Stimulated activated CD8-positive, alpha-beta memory T cell treated with anti-CD3 and anti-CD28 coated beads, Interleukin-15, amount 100 ng/mL, for 4 hours (primary cell): ENCODE measurements around the gene CEP170B.
A peak's percentile ranks its signal among the peaks of the same experiment; 100 is the strongest.
"Not testable (repeated sequence)": the region's sequence is repeated elsewhere in the genome, so short reads cannot be mapped to it uniquely, and the experiment has no call there.

Source experiments
- DNase-seq, 2 donors: peaks; one replicate each; pipeline ENCODE4 v3.0.0-alpha.2; 2020; ENCODE audit warnings: low read depth in 2 of 2

CEP170B gene

DNA sequence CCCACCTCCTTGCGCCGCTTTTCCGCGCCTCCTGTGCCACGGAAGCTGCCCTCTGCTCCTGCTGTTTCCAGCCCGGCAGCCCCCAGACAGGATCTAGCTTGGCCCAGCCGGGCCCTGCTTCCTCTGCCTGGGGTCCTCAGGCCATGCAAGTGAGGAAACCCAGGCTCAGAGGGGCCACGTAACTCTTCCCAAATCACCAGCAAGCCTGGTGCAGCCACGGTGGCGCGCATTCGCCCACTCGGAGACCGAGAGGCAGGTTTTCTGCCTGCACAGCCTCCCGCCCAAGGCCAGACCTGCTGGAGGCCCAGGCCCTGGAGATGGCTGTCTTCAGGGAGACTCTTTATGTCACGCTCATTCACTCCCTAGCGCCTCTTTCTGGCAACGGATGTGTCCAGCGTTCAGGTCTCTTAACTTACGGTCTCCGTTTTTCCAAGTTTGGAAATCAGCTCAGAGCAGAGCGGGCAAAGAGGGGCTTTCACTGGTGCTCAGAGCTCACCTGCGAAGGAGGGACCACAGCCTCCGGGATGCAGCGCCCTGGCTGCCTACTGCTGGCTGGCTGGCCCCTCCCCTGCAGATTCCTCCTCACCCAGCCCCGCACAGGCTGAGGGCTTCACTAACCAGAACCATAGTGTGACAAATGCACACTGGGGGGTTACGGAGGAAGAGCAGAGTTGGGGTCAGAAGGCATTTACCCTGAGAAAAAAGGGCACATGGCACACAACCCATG lies 20.6 kb upstream of the CEP170B start:
- no peak for DNase-seq

DNA sequence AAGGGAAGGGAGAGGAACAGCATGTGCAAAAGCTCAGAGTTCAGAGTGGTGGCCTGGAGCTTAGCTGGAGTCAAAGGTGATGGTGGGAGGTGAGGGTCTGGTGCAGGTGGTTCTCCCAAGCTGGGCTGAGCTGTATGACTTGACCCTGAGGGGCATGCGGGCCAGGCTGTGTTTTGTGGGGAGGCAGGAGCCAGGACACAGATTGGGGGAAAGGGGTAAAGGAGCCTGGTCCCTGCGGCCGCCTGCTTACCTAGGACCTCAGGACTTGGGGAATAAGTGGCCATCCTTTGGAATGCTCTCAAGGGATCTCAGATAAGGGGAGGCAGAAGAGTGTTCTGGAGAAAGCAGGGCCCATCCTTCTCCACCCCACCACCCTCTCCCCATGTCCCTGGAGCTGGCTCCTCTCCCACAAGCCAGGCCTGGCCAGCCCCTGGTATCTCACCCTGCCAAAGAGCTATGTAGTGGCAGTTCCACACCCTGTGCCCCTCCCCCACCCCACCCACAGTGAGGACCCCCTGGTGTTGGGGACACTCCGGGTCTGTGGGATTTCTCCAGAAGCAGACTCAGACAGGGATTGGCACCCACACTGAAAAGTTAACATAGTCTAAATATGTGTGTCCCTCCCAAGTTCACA lies 19.9 kb upstream of the CEP170B start:
- DNase-seq, result no peak

DNA sequence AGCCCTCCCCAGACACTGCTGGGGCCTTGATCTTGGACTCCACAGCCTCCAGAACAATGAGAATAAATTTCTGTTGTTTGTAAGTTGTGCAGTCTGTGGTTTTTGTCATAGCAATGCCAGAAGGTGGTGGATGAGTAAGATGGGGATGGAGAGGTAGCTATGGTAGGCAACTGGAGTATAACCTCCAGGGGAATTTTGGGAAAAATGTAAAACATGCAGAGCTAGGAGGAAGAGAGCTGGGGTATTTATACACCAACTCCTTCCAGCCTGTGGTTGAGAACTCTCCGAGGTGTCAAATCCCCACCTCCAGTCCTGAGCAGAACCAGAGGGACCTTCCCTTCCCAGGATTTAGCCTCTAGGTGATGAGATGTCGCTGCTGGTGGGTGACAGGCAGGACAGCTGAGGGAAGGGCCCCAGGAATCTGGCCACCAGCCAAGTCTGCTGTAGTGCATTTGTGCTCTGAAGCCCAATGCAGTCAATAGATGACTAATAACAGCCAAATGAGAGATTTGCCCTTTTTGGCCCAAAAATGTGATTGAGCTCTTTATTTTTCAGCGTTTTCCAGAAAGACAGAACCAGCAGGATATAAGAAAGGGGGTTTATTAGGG lies 19.1 kb upstream of the CEP170B start:
- DNase-seq, result no peak

DNA sequence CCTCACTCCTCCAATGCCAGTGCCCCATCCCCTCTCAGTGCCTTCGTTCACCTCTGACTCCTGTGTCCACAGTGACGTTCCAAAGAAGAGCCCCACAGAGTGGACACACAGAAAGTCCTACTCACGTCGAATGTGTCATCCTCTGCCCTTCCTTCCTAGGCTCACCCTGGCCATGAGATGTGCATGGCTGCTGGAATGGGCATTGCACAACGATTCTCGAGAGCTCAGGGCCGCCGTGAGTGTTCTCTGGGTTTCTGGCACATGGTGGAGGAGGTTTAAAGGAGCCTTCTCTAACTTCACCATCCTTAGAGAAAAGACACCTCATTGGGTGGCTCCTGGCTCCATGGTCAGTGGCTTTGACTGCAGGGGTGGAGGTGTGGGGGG lies 12.8 kb upstream of the CEP170B start:
- no peak for DNase-seq

DNA sequence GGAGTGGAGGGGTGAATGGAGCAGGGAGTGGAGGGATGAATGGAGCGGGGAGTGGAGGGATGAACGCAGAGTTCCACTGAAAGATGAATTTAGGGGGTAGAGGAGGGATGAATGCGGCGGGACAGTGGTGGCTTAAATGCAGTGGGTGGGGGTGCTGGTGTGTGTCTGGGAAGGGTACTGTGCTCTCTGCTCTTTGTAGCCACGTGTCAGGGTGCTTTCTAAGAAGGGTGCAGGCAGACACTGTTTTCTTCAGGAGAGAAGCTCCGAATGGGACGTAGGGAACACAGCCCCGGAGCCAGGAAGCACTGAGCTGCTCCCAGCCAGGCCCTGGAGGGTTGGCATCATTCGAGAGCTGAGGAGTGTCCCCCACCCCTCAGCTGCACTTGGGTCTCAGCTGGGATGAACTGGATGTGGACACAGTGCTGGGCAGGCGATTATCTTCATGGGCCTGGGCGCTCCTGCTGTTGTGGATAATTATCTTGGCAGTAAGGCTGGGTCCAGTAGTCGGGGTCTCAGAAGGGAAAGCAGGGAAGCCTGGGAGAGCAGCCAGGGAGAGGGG lies 9.5 kb upstream of the CEP170B start:
- DNase-seq, result no peak

DNA sequence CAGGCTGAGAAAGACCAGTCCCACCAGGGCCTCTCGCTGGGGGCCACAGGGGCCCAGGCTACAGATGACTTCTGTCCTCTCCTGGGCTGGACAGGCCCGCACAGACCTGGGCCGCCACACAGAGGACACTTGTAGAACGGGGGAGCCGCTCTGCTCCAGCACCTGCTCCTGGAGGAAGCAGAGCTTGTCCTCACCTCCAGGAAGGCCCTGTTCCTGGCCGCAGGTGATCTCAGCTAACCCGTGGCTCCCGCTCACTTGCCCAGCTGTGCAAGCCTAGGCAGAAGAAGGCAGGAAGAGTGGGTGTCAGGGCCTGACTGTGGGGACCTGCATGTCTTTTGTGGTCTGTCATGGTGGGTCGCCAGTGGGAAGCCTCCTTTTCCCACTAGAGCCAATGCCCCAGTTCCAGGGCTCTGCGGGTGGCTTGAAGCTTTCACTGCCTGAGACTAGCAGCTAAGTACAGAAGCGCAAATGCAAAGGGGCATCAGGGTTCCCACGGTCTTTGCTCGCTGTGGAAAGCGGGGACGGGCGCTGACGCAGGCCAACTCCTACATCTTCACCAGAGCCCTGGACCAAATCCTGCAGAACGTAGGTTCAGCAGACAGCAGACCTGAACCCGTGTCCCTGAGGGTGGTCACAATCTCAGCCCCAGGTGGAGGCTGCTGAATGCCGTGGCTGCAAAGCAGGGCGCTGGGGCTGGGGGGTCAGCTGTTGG lies 8.8 kb upstream of the CEP170B start:
- DNase-seq, result no peak

DNA sequence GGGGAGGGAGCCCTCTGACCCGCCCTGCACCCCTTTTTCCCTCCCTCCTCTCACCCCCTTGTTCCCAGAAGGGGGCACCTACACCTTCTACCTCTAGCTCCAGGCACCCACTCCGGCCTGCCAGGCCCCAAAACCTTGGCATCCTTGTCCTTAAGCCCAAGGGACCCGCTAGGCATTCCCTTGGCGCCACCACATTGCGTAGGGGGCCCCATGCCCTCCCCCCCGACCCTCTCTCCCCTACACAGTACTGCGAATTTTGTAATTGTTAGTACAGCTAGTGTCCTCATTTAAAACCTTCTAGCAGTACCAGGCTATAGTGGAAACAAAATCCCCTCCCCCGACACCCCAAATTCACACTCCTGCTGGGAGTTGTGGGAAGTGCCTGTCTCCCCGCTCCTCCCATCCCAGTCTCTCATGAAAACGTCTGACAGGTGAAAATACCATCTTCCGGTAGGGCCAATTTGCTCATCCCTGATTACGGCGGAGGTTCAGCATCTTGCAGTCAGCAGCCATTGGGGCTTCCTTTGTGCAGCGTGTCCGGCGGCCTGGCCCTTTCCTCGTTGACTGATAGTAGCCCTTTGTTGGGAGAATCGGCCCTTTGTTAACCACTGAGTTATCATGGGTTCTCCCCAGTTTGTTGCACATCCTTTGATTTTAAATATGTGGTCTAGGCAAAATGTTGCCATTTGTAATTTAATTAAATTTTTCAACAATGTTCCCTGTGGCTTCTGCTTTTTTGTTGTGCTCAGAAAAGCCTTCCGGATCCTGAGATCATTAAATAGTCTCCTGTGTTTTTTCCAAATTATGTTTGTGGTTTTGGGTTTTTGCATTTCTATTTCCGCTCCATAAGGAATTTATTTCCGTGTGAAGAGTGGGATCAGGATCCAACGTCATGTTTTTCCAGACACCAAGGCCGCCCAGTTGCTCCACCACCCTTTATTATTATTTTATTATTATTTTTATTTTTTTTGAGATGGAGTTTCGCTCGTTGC lies 7.9 kb upstream of the CEP170B start:
- no peak for DNase-seq

DNA sequence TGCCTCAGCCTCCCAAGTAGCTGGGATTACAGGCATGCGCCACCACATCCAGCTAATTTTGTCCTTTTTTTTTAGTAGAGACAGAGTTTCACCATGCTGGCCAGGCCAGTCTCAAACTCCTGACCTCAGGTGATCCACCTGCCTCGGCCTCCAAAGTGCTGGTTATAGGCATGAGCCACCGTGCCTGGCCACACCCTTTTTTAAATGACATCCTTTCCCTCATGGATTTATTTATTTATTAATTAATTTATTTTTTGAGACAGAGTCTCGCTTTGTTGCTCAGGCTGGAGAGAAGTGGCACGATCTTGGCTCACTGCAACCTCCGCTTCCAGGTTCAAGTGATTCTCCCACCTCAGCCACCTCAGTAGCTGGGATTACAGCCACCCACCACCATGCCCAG lies 7.1 kb upstream of the CEP170B start:
- not testable (repeated sequence) for DNase-seq

DNA sequence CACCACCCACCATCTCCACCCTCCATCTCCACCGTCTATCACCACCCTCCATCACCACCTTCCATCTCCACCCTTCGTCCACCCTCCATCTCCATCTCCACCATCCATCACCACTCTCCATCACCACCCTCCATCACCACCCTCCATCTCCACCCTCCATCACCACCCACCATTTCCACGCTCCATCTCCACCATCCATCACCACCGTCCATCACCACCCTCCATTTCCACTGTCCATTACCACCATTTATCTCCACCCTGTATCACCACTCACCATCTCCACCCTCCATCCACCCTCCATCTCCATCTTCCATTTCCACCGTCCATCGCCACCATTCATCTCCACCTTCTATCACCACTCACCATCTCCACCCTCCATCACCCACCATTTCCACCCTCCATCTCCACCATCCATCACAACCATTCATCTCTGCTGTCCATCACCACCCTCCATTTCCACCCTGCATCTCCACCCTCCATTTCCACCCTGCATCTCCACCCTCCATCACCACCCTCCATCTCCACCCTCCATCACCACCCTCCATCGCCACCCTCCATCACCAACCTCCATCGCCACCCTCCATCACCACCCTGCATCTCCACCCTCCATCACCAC lies 6.1 kb upstream of the CEP170B start:
- DNase-seq, result no peak

DNA sequence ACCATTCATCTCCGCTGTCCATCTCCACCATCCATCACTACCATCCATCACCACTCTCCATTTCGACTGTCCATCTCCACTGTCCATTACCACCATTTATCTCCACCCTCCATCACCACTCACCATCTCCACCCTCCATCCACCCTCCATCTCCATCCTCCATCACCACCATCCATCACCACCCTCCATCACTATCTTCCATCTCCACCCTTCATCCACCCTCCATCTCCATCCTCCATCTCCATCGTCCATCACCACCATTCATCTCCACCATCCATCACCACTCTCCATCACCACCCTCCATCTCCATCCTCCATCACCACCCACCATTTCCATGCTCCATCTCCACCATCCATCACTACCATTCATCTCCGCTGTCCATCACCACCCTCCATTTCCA lies 5.2 kb upstream of the CEP170B start:
- DNase-seq, result no peak

DNA sequence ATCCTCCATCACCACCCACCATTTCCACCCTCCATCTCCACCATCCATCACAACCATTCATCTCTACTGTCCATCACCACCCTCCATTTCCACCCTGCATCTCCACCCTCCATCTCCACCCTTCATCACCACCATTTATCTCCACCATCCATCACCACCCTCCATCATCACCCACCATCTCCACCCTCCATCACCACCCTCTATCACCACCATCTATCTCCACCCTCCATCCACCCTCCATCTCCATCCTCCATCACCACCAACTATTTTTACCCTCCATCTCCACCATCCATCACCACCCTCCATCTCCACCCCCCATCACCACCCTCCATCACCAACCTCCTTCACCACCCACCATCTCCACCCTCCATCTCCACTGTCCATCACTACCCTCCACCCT lies 4.7 kb upstream of the CEP170B start:
- no peak for DNase-seq

DNA sequence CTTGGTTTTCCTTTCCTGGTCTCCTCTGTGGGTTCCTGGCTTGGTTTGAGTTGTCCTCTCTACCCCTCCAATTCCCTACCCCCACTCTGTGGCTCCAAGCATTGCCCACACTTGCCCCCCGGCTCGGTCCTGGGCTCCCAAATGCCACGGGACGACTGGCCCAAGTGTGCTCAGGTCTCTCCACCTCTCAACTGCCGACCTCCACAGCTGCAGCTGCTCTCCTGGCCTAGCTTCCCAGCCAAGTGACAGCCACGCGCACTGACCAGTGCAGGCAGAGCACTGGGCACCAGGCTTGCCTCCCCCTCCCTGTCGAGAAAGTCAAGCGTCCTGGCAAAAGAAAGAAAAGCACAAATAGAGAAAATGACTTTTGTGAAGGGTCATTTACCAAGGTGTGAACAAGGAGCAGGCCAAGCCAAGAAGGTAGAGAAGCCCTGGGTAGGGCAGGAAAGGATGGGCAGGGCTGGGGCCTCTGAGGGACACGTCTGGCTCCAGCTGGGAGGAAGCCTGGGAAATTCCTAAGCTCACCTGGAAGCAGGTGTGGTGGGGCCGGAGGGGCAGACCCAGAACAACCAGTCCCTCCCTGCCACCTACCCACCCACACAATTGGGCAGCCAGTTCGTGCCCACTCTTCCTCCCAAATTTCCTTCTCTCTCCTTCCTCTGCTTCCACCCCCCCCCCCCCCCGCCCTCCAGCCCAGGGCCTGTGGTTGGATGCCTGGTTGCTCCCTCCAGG lies 1.8 kb upstream of the CEP170B start:
- DNase-seq, result no peak

DNA sequence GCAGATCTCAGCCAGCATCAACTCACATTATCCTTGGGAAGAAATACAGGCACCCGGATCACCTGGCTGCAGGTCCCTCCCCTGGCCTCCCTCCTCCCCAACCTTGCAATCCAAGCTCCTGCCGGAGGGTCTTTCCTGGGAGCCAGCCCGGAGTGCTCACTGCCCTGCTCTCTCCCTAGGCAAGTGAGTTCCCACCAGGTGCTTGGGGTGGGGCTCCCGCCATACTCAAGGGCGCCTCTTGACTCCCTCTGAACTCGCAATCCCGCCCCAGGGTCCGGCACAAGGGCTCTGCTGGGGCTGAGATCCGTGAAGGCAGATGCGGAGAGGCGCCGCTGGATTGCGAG lies 1.2 kb upstream of the CEP170B start:
- DNase-seq, result no peak

DNA sequence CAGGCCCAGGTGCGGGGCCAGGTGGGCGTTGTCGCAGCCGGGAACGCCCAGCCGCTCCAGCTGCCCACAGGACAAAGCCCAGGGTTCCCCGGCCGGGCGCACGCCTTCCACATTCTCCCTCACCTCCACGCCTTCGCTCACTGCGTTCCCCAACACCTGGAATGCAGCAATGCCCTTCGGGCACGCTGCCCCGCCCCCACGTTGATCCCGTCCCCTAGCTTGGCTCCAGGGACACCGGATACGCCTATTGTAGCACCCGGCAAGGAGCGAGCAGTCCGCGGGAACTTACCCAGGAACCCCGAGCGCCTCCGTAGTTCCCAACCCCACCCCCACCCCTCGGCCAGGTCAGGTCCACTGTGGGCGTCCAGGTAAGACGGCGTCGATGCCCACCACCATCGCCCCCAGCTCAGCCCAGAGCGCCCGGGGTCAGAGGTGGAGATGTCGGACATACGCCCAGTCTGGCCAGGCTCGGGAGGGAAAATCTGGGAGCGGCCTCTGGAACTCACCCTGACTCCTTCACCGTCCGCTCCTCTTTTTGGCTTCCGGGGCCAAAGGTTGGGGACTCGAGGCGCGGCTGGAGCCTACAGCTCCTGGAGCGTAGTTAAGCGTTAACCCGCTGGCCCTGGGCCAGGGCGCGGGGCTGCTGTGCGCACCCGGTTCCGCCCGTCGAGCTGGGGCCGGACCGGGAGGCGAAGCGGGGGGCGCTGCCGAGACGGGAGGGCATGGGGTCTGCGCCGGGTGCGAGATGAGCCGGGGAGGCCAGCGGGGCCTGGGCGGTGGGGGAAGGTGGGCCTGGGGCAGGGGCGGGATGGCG lies 594 bp upstream of the CEP170B start:
- DNase-seq, result no peak

DNA sequence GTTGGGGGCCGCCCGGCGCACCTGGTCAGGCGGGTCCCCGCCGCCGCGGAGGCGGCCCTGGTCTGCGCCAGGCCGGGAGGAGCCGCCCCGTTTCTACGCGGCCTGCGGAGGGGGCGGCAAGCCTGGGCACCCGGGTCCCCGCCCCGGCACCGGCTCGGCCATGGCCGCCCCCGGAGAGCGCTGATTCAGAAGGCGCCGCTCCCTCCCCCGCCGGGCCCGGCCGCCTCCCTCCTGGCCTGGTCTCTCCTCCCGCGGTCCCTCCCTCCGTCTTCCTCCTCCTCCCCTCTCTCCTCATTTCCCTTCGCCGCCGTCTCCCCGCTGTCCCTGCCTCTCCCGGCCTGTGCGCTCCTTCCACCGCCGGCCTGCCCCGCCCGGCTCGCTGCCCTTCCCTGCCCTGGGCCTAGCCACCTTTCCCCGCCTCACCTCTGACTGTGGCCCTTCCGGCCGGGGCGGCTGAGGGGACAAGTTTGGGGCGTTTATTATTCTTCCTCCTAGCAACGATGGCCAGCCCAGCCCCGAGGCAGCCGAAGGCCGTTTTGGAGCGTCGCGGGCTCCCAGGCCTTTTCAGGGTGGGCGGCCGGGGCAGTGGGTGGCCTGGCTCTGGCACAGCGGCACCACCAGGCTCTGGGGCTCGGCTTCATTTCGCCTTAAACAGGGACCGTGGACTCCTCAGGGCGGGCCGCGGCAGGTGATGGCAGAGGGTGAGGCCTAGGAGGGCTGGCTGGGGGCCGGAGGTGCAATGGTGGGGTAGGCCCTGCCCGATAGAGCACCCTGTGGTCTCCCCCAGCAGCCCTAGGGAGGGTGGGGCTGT lies 768 bp downstream of the CEP170B start:
- DNase-seq, result peak in 1 of 2 donors; percentile 23

DNA sequence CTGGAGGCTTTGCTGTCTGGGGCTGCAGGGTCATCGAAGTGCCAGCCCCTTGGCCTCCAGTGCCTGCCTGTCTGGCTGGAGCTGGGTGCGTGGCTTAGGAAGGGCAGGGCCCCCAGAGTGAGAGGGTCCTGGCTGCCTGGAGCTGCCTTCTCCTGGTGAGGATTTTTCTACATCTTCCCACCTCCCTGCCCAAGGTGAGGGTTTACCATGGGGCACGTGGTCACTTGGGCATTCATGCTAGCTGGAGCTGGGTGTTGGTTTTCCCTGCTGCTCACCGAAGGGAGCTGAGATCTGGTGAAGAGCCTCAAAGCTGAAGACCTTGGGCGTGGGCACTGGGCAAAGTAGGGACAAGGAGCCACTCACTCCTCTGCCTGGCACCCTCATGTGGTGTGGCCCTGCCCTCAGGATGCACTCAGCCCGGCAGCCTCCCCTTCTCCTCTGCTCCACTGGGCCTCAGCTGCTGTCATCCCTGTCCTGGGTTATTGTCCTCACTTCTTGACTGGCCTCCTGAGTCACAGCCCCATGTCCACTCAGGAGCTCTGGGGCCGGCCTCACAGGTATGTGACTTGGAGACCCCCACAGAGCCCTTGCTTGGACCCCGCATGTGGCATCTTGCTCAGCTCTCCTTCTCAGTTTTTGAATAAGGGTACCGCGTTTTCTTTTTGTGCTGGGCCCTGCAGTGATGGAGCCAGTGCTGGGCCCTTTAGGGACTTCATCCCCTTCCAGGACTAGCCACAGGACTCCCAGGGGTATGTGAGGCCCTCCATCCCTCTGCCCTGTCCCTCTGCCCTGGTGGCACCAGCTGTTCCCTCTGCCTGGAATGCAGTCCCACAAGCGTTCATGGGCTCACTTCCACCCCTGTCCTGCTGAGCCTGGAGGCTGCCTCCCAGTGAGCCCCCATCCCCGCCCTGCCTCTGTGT lies 1.6 kb downstream of the CEP170B start:
- DNase-seq, result no peak

DNA sequence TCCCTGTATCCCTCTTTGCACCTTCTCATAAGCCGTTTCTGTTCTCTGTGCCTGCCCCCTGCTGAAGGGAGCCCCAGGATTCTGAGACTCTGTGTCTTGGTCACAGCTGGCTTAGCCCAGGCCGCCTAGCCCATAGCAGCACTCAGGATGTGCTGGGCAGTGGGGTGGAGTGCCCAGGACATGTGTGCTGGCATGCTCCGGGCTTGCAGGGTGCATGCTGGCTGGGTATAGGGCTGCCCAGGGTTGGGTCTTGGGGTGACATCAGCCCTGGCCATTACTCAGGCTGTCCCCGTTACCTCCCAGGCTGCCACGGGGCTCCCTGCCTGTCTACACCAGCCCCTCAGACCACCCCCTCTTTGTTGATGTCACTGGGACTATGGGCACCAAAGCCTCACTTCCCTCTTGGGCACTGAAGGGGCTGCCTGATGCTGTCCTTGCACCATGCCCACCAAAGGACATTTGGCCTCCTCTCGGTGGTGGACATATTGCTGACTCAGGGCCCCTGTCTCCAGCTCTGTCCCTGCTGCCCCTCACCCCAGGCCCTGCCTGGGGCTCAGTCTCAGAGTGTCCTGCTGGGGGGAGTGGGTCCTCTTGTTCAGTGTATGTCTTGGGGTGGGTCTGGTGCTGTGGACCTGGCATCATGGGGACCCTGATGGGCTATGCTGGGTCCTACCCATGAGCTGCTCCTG lies 2.4 kb downstream of the CEP170B start:
- no peak for DNase-seq
